GM21528 (cell line): ENCODE measurements around the gene LAMB4.

Source experiments
- ATAC-seq: cut with Tn5 transposase; IDR thresholded peaks from one replicate; pipeline ENCODE4 v1.9.1; 2021; ENCODE audit warnings: mild to moderate bottlenecking, moderate library complexity; ENCODE audit not compliant: unreplicated experiment, low FRiP score

LAMB4 gene

GRCh38 chr7:108024538-108024937 lies 105.6 kb downstream of the LAMB4 start:
- no peak for ATAC-seq

- no peak for ATAC-seq
Measured at GRCh38 chr7:108020585-108020984, 109.6 kb downstream of the LAMB4 start.

GRCh38 chr7:108018668-108019067 lies 111.5 kb downstream of the LAMB4 start:
- ATAC-seq, result no peak

- no peak for ATAC-seq
Measured at GRCh38 chr7:108017776-108018151, 112.4 kb downstream of the LAMB4 start.

- ATAC-seq, result no peak
Measured at GRCh38 chr7:108016841-108017775, 113.1 kb downstream of the LAMB4 start.

- ATAC-seq, result no peak
Measured at GRCh38 chr7:108015740-108016139, 114.4 kb downstream of the LAMB4 start.

- no peak for ATAC-seq
Measured at GRCh38 chr7:108014747-108015682, 115.1 kb downstream of the LAMB4 start.

- ATAC-seq, result no peak
Measured at GRCh38 chr7:108014215-108014614, 115.9 kb downstream of the LAMB4 start.

- no peak for ATAC-seq
Measured at GRCh38 chr7:108012499-108013430, 117.4 kb downstream of the LAMB4 start.

- ATAC-seq, result no peak
Measured at GRCh38 chr7:108010377-108010776, 119.8 kb downstream of the LAMB4 start.

GRCh38 chr7:108009873-108010272 lies 120.3 kb downstream of the LAMB4 start:
- ATAC-seq, result no peak

- no peak for ATAC-seq
Measured at GRCh38 chr7:108008827-108009226, 121.3 kb downstream of the LAMB4 start.

- no peak for ATAC-seq
Measured at GRCh38 chr7:108008240-108008639, 121.9 kb downstream of the LAMB4 start.

- ATAC-seq, result no peak
Measured at GRCh38 chr7:108007762-108008161, 122.4 kb downstream of the LAMB4 start.

GRCh38 chr7:108007261-108007660 lies 122.9 kb downstream of the LAMB4 start:
- ATAC-seq, result no peak

- no peak for ATAC-seq
Measured at GRCh38 chr7:108004220-108005142, 125.7 kb downstream of the LAMB4 start.

GRCh38 chr7:108003599-108003935 lies 126.6 kb downstream of the LAMB4 start:
- no peak for ATAC-seq

GRCh38 chr7:108002726-108003598 lies 127.2 kb downstream of the LAMB4 start, which contains the start of gene LAMB1:
Gene LAMB1, minus strand, starts transcription at chr7:108003161. Its CDS starts 276 bp downstream, at chr7:108002885.
- ATAC-seq, result no peak
